Activated CD4-positive, CD25-positive, alpha-beta regulatory T cell treated with anti-CD3 and anti-CD28 coated beads, Interleukin-2, amount 50 U/mL, for 24 hours (primary cell): ENCODE data around the gene TMEM247.
"Not testable (repeated sequence)": the region's sequence is repeated elsewhere in the genome, so short reads cannot be mapped to it uniquely, and the experiment has no call there.

Experiments used
- ATAC-seq, 2 donors: fragments of 150-1000 bp; cut with Tn5 transposase; one replicate each; pipeline ENCODE4 v1.10.0; 2021; ENCODE audit warnings: mild to moderate bottlenecking in 1 of 2, moderate library complexity in 1 of 2

Gene TMEM247

DNA sequence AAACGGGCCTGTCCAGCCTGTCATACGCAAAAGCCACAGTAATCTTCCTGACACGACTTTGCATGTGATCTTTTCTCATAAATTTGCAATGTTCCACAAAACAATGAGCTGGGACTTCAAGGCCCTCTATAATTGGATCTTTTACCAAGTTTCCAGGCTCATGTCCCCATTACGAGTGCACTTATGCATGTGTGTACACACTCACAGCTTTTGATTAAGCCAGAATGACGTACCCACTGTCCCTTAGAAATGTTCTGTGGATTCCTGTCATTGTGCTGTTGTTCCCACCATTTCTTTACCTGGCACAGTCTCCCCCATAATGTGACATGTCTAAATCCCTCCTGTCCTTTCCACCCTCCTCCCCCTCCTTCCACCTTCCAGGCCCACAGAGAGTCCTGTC, 19.7 kb upstream of the TMEM247 start:
- no peak for ATAC-seq

DNA sequence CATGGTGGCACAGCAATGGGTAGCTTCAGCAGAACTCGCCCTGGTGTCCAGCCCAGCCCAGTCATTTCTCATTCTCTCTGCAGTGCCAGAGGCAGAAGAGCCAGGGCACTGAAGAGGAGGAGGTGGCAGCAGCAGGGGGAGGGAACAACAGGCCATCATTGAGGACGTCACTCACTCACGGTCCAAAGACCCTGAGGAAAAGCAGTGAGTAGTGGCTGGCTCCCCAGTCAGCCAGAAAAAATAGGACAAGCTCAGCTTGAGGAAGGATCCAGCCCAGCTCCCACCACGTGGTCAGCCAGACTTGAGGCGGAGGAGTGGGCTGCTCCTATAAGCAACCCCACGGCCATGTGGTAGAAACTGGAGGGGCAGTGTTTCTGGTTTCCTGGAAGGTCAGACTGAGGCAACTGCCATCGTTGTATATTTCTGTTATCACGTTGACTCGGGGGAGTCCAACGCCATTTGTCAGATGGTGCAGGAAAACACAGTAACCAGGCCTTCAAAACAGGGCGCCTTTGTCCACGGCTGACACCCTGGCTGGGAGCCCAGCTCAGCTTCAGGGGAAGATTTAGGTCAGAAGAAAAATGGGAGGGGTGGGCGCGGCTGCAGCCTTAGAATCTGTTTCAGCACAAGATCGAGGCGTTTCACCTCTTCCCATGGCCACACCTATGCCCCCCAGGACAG, 19.0 kb upstream of the TMEM247 start:
- no peak for ATAC-seq

DNA sequence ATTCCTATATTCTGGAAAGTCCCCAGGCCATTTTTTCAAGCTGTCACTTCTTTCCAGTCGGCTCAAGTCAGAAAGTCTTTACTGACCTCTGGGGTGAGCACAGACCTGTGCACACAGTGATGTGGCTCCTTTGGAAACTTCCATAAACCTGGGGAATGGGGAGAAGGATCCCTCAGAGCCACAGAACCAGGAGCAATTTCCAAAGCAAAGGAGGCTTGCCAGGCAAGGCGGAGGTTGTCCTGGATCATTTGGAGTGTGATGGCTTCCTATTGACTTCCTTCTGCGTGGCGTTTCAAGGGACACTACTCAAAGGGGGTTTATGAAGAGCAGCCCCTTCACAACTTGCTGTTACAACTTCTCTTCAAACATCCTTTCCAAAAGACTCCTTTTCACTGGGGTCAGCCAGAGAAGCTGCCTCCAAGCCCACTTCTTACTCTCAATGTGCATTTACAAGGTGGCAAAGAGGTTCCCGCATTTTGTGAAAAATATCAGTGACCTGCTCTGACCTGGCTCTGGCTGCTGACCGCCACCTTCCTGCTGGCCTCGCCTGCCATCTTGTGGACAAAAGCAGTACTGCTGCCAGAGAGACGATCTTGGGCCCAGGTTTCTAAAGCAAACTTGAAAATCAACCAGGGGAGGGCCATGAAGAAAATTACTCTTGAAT, 18.2 kb upstream of the TMEM247 start:
- peak; percentile 22 to 49 for ATAC-seq

DNA sequence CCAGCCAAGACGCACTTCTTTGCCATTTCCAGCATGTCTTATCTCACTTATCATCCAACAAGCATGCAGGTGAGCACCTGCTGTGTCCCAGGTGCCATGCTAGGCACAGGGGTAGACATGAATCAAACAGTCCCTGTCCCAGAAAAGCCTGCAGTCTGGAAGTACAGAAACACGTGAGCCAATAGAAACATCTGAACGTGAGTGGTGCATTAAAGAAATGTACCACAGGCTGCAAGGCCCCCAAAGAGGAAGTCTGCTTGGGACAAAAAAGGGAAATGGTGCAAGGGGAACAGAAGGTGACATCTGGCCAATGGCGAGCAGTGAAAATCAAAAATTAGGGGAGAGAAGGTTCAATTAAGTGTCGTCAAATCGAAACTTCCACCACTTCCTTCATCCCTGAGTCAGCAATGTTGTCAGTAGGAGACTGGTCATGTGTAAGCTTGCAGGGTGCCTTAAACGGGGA, 17.6 kb upstream of the TMEM247 start:
- ATAC-seq, result peak in 1 of 2 donors; percentile 15

DNA sequence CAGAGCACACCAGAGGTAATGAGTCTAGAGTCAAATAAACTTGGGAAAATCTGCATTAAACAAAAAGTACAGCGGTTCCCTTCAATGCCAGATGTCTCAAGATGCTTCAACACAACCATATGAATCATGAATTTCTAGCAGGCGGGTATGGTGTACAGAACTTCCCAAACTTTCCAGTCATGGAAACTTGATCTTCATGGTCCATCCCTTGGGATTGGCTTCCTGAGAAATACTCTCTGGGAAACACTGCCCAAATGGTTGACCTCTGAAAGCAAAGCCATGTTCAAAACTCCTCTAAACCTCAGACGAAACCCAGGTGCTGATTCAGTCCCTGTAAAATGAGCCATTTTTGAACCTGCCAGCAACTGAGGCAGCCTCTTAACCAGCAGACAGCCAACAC, 16.4 kb upstream of the TMEM247 start:
- no peak for ATAC-seq

DNA sequence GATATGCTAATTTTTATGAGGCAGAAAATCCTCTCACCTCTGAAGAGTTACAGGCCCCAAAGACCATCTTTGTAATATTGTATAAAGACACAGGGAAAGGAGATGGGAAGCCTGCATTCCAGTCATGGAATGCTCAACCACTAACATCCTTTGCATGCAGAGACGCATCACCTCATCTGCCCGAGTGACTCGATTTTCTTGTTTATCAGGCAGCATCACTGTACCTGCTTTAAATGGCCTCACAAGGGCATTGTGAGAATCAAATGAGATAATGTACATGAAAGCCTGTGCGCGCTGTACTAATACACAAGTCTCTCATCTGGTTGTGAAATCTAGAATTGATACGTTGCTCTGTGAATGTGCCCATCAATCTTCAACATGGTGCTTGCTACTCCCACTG, 10.2 kb upstream of the TMEM247 start:
- no peak for ATAC-seq

DNA sequence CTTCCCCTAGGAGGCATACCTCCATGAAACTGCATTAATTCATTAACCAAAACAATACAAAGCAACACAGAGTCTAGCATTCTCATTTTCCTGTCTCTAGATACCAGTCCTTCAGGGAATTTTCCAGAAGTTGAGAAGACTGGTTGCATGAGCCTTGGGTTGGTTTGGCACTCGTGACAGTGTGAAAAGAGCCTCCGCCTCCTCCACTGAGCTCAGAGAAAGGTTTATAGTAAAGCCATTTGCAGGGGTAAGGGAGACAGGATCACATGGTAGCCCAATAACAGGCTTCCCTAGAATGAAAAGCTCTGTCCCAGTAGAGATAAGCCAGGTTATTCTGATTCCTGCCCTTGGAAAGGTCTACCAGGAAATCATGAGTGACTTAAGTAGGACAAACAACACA, 9.7 kb upstream of the TMEM247 start:
- ATAC-seq, result no peak

DNA sequence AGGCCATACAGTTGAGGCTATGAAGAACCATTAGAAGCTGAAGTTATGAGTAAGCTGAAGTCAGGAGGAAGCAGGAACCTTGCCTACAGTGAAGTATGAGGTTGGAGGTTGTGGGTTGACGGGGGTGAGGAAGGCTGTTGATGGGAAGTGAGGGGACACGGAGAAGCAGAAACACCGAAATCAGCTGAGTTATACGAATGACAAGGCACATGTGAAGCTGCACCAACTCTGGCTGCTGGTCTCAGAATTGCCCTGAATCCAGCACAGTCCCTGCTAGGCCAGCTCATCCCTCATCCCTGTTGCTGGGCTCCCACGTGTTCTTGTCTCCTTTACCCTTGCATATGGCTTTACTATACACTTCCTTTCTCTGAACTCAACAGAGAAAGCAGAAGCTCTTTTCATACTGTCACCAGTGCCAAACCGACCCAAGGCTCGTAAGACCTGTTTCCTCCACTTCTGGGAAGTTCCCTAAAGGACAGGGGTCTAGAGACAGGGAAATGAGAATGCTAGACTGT, 9.2 kb upstream of the TMEM247 start:
- ATAC-seq, result no peak

DNA sequence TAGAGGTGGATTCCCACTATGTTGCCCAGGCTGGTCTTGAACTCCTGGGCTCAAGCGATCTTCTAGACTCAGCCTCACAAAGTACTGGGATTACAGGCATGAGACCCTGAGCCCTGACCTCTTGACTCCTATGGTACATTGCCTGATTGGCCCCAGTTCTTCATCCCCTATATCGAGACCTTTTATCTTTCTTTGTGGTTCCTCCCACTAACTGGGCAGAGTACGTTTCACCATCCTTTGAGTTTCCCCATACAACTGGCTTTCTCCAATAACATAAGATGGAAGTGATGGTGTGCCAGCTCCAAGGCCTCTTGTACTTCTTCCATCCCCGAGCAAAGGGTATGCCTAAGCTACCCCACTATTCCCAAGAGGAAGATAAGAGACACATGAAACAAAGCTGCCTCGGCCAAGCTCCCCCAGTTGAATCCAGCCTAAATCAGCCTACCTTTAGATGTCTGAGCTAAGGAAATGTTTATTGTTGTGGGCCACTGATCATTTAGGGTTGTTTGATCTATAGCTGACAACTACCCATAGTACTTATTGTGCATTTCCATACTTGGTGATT, 8.3 kb upstream of the TMEM247 start:
- ATAC-seq, result no peak

DNA sequence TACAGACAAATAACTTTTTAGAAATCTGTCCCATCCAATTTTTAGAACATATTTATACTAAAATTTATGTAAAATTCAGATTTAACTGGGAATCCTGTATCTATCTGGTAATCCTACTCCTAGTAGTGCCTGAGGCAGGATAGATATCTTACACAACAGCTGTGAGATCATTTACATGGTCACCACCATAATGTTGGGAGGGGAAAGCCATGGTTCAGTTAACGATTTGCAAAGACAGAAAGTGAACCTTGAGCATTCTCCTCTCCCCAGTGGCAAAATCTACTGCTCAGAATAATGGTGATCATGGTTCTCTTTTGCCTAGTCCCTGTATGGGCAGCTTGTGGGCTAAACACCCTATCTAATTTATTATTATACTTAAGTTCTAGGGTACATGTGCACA, 7.7 kb upstream of the TMEM247 start:
- ATAC-seq, result no peak

DNA sequence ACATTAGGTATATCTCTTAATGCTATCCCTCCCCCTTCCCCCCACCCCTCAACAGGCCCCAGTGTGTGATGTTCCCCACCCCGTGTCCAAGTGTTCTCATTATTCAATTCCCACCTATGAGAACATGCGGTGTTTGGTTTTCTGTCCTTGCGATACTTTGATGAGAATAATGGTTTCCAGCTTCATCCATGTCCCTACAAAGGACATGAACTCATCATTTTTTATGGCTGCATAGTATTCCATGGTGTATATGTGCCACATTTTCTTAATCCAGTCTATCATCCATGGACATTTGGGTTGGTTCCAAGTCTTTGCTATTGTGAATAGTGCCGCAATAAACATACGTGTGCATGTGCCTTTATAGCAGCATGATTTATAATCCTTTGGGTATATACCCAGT, 7.2 kb upstream of the TMEM247 start:
- ATAC-seq, result not testable (repeated sequence)

DNA sequence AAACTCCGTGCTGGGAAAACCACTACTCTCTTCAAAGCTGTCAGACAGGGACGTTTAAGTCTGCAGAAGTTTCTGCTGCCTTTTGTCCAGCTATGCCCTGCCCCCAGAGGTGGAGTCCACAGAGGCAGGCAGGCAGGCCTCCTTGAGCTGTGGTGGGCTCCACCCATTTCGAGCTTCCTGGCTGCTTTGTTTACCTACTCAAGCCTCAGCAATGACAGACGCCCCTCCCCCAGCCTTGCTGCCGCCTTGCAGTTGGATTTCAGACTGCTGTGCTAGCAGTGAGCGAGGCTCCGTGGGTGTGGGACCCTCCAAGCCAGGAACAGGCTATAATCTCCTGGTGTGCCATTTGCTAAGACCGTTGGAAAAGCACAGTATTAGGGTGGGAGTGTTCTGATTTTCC, 1.9 kb upstream of the TMEM247 start:
- not testable (repeated sequence) for ATAC-seq

DNA sequence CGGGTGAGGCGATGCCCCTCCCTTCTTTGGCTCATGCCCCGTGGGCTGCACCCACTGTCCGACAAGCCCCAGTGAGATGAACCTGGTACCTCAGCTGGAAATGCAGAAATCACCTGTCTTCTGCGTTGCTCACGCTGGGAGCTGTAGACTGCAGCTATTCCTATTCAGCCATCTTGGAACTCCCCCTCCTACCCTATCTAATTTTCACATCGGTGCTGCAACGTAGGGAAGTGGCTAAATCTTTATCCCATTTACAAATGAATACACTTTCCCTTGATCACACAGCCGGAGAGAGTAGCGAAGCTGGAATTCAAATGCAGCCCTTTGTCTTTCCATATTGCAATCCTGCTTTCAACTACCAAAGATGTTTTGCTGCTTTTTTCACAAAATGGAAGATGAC, 1.4 kb upstream of the TMEM247 start:
- ATAC-seq, result no peak

DNA sequence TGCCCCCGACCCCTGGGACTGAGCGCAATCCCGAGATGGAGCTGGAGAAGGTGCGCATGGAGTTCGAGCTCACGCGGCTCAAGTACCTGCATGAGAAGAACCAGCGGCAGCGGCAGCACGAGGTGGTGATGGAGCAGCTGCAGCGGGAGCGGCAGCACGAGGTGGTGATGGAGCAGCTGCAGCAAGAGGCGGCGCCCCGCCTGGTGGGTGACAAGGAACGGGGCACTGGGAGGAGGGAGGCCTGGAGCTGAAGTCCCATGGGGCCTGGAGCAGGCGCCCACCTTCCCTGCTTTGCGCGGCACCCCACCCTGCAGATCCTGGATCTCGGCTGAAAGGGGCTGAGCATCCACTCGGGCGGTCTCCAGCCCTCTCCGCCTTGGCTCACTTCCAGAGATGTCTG, 1.2 kb downstream of the TMEM247 start:
- ATAC-seq, result no peak

DNA sequence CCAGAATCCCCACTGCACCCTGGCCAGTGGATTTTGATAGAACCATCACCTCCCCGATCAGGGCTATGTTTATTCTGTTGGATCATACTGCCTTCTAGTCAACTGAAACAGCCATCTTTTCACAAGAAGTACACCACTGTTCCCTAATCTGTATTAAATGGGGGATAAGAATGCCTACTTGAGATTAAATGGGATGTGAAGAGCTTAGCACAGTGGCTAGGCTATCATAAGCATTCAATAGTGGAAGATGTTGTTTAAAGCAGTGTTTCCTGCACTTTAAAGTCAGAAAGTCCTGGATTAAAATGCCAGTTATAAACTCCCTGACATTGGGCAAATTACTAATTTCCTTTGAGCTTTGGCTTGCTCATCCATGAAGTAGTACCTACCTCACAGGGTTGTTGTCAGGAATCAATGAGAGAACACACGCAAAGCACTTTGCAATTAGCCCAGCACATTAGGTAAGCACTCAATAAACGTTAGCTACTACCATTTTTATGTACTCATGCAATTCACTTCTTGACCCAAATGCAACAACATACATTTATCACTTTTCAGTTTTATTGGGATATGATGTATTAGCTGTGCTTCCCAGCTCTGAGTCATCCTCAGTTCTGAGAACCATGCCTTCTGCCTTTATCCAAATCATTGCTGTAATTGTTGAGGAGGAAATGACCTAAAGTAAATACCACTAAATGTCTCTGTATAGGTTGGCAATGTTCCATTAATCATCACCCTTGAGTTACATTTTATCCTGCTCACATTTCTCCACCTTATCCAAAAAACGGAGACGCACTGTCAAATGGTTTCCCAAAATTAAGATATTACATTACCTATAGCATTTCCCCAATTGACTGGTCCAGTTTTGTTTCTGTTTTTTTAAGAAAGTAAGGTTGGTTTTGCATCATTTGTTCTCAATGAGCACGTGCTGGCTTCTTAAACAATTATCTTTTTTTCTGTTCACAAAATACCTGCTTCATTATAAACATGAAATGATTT, 2.1 kb downstream of the TMEM247 start:
- no peak for ATAC-seq

DNA sequence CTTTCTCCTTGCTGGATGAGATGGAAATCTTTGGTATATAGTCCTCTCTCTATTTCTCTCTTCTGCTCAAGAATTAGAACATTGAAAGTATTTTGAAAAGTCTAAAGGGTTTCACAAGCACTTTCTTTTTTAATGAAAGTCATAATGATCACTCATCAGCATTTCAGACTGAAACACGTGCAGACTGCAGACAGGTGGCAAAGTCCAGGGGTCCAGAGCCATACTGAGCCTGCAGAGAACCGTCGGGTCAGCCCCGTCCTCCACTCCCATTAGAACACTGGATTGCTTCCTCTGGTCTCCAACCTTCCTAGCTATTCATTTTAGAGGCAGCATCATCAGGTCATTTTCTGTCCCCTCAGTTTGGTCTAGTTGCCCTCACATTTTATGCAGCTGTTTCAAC, 3.1 kb downstream of the TMEM247 start:
- no peak for ATAC-seq

DNA sequence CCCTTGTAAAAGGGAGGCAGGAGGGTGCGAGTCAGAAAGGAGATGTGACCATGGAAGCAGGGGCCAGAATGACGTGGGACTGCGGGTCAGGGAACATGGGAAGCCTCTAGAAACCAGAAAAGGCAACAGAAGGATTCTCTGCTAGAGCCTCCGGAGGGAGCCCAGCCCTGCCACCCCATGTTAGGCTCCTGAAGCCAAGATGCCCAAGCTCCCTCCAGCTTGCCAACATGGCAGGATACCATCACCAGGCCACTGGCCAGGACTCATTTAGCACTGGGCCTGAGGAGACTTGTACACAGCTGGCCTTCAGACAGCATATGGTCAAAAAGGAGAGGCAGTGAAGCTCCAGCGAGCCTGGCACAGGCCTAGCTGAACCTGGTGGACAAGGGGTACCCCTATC, 5.6 kb downstream of the TMEM247 start:
- ATAC-seq, result no peak

DNA sequence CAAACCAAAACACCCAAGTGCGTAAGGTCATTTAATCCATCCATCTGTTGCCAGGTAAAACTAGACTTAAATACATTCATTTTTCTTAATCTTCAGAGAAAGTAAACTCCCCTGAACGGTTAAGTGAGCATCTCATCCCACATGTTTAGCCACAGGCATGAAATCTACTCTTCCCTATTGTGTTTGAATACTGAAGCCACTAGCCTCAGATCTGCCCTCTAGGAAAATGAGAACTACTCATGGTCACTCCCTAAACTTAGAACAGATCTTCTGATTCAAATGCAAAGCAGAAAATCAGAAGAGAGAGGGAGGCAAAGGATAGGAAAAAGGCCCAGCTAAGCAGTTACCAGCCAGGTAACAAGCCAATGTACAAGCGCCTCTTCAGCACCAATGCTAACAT, 7.1 kb downstream of the TMEM247 start:
- ATAC-seq, result no peak

DNA sequence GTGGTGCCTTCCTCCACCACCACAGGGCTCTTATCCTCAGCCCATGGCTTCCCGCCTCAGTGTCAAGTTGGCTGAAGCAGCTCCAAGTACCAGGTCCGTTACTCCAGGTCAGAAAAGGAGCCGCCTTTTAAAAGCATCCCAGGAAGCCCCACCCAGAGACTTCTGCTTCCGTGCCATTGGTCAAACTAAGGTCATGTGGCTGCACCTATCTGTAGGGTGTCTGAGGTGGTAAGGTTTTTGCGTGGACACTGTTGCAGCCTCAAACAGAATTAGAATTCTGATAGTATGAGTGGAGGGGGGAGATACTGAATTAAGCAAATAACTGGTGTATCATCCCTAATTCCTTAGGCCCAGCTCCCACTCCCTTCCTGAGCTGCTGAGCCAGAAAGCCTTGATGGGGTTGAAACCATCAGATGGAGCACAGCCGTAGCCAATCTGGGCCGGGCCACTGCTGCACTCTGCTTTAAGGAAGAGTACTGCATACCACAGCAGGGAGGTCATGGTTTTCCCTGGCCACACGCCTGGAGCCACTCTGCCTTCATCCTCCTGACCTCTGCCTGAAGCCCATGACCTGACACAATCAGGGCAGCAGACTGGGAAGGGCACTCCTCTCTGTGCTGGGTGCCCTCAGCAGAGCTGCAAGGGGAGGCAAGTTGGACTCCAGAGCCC, 8.4 kb downstream of the TMEM247 start:
- ATAC-seq, result no peak

DNA sequence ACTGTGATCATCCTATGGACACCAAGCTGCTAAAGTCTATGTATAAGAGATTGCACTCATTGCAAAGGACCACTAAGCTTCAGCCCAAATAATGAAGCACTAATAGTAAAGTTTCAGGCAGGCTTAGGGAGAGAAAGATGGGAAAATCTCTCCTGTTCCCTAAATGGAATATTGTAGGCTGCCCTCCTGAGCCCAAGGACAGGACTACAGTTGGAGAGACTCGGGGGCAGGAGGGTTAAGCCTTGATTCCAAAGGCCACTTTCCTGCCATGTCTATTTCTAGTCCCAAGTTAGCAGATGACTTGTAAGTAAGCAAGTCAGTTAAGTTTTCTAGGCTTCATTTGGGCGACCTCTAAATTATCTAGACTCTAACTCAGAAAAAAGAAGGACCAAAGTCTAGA, 9.0 kb downstream of the TMEM247 start:
- no peak for ATAC-seq

DNA sequence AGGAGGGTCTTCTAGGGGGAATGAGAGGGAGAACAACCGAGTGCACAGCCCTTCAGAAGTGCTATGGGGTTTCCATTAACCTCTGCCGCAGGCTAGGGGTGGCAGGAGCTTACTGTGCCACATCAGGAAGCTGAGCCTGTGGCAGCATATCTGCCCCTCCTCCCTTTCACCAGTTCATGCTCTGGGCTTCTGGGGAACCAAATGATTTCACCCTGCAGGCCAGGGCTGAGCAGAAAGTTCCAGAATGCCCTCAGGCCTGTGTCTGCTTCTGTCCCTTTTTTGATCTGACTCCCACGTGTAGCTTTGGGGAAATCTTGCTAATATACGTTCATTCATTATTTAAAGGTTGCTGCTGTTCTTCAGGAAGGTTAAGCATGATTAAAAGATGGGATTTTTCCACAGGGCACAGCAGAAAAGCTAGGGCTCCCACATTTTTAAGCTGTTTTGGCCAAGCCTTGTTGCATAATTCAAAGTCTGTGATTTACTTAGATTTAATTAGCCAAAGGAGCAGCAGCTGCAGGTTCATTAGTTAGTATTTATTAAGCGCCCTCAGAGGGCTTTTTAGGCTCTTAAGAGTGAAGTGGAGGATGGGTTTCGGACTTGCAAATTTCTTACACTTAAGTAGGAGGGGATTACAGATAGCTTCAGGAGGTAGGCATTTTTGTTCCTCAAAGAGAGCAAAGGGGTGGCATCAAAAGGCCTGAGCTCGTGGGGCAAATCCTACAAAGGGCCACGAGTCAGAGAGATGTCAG, 10.2 kb downstream of the TMEM247 start:
- no peak for ATAC-seq
